Skeletal muscle tissue (tissue), 4 donors: ENCODE data around the gene BTRC. TPM values are rescaled to one million over a fixed set of nuclear protein-coding genes. Genes with fewer than 3 reads are reported as not detected.

Source experiments
- H3K27ac ChIP-seq: one replicate; pipeline ENCODE4 v1.7.0; 2013; ENCODE audit warnings: mild to moderate bottlenecking, low read depth, low read length, inconsistent platforms
- H3K27me3 ChIP-seq, 3 donors: one replicate each; pipeline ENCODE4 v1.7.0; 2013; ENCODE audit warnings: low read length in 3 of 3; ENCODE audit not compliant: control insufficient read depth in 3 of 3, insufficient read depth in 3 of 3
- H3K36me3 ChIP-seq, 3 donors: one replicate each; pipeline ENCODE4 v1.7.0; 2013; ENCODE audit warnings: low read length in 3 of 3; ENCODE audit not compliant: control insufficient read depth in 3 of 3, insufficient read depth in 3 of 3
- H3K4me1 ChIP-seq, 3 donors: one replicate each; pipeline ENCODE4 v1.7.0; 2013; ENCODE audit warnings: low read length in 3 of 3, mild to moderate bottlenecking in 3 of 3; ENCODE audit not compliant: control insufficient read depth in 3 of 3, insufficient read depth in 3 of 3
- H3K4me3 ChIP-seq, 3 donors: one replicate each; pipeline ENCODE4 v1.7.0; 2013; ENCODE audit warnings: low read length in 3 of 3
- H3K9ac ChIP-seq, 3 donors: one replicate each; pipeline ENCODE4 v1.7.0; 2013; ENCODE audit warnings: low read length in 3 of 3, mild to moderate bottlenecking in 3 of 3, moderate library complexity in 2 of 3, low read depth in 1 of 3
- H3K9me3 ChIP-seq, 3 donors: one replicate each; pipeline ENCODE4 v1.7.0; 2013; ENCODE audit warnings: low read length in 3 of 3; ENCODE audit not compliant: control insufficient read depth in 3 of 3
- total RNA-seq: library from RNA; depleted of rRNA; stranded (reverse); fragments of >200 nt; gene quantifications from one replicate; pipeline ENCODE4 v1.2.3, GENCODE V29; 2014
- donor health status: Osteomylitis.

BTRC gene
- total RNA-seq, 1 donor from 2014 or later = 19.8 TPM

- Histone ChIP-seq H3K27ac (no peak overlapping the region), H3K36me3 (no peaks in the 10 kb centered on the region), H3K9me3 (no peaks in the 10 kb centered on the region), H3K9ac (no peak overlapping the region), H3K4me3 (no peak overlapping the region), H3K27me3 (peaks cover 26 to 70% (median 41%) of the 10 kb centered on the region in 3 donors), H3K4me1 (peaks cover 3 to 7% (median 4%) of the 10 kb centered on the region in 3 donors)
These were observed 208.3 kb downstream of the BTRC start for GRCh38 chr10:101562231-101562630.

GRCh38 chr10:101563007-101563406 lies 209.0 kb downstream of the BTRC start:
- Histone ChIP-seq H3K9ac (no peak overlapping the region), H3K36me3 (no peaks in the 10 kb centered on the region), H3K4me3 (no peak overlapping the region), H3K27ac (no peak overlapping the region), H3K27me3 (peaks cover 33 to 77% (median 46%) of the 10 kb centered on the region in 3 donors), H3K9me3 (no peaks in the 10 kb centered on the region), H3K4me1 (peaks cover 3 to 7% (median 4%) of the 10 kb centered on the region in 3 donors)

GRCh38 chr10:101563497-101564040 lies 209.6 kb downstream of the BTRC start:
- Histone ChIP-seq H3K4me3 (no peak overlapping the region), H3K27ac (no peak overlapping the region), H3K27me3 (peaks cover 39 to 83% (median 46%) of the 10 kb centered on the region in 3 donors), H3K36me3 (no peaks in the 10 kb centered on the region), H3K9ac (no peak overlapping the region), H3K4me1 (peaks cover 3 to 7% (median 4%) of the 10 kb centered on the region in 3 donors), H3K9me3 (no peaks in the 10 kb centered on the region)

GRCh38 chr10:101564490-101564991 lies 210.6 kb downstream of the BTRC start:
- Histone ChIP-seq H3K27me3 (peaks cover 47 to 86% (median 48%) of the 10 kb centered on the region in 3 donors), H3K4me3 (no peak overlapping the region), H3K4me1 (peaks cover 3 to 7% (median 5%) of the 10 kb centered on the region in 3 donors), H3K36me3 (no peaks in the 10 kb centered on the region), H3K9ac (no peak overlapping the region), H3K27ac (no peak overlapping the region), H3K9me3 (no peaks in the 10 kb centered on the region)

GRCh38 chr10:101565370-101565900 lies 211.5 kb downstream of the BTRC start:
- H3K4me1 ChIP-seq = peaks cover 8 to 13% (median 12%) of the 10 kb centered on the region in 3 donors
- no peak overlapping the region for H3K4me3 ChIP-seq
- no peaks in the 10 kb centered on the region for H3K36me3 ChIP-seq
- H3K9ac ChIP-seq = no peak overlapping the region
- H3K27ac ChIP-seq = no peak overlapping the region
- peaks cover 48 to 84% (median 52%) of the 10 kb centered on the region in 3 donors for H3K27me3 ChIP-seq
- no peaks in the 10 kb centered on the region for H3K9me3 ChIP-seq

GRCh38 chr10:101565936-101566332 lies 212.0 kb downstream of the BTRC start:
- Histone ChIP-seq H3K9ac (peak overlapping the region in 1 of 3 donors; percentile 25), H3K27ac (no peak overlapping the region), H3K4me1 (peaks cover 13 to 18% (median 17%) of the 10 kb centered on the region in 3 donors), H3K4me3 (no peak overlapping the region), H3K36me3 (no peaks in the 10 kb centered on the region), H3K27me3 (peaks cover 45 to 81% (median 52%) of the 10 kb centered on the region in 3 donors), H3K9me3 (no peaks in the 10 kb centered on the region)

- peaks cover 14 to 20% (median 18%) of the 10 kb centered on the region in 3 donors for H3K4me1 ChIP-seq
- no peaks in the 10 kb centered on the region for H3K36me3 ChIP-seq
- peak overlapping the region in 1 of 3 donors; percentile 25 for H3K9ac ChIP-seq
- peaks cover 48 to 75% (median 52%) of the 10 kb centered on the region in 3 donors for H3K27me3 ChIP-seq
- H3K9me3 ChIP-seq = no peaks in the 10 kb centered on the region
- peak overlapping the region in 1 of 3 donors; percentile 46 for H3K4me3 ChIP-seq
- H3K27ac ChIP-seq = no peak overlapping the region
These were observed 212.6 kb downstream of the BTRC start for GRCh38 chr10:101566333-101567164.

GRCh38 chr10:101567165-101568006 lies 213.4 kb downstream of the BTRC start:
- Histone ChIP-seq H3K4me3 (no peak overlapping the region), H3K27ac (no peak overlapping the region), H3K27me3 (peaks cover 42 to 68% (median 52%) of the 10 kb centered on the region in 3 donors), H3K9ac (no peak overlapping the region), H3K4me1 (peaks cover 14 to 20% (median 18%) of the 10 kb centered on the region in 3 donors), H3K36me3 (no peaks in the 10 kb centered on the region), H3K9me3 (peaks cover 0 to 2% (median 2%) of the 10 kb centered on the region in 3 donors)

GRCh38 chr10:101568054-101568745 lies 214.2 kb downstream of the BTRC start:
- Histone ChIP-seq H3K27ac (no peak overlapping the region), H3K9me3 (peaks cover 7 to 10% (median 10%) of the 10 kb centered on the region in 3 donors), H3K36me3 (no peaks in the 10 kb centered on the region), H3K4me1 (peaks cover 14 to 20% (median 18%) of the 10 kb centered on the region in 3 donors), H3K27me3 (peaks cover 39 to 63% (median 48%) of the 10 kb centered on the region in 3 donors), H3K9ac (no peak overlapping the region), H3K4me3 (no peak overlapping the region)
